GM15510 (cell line): ENCODE measurements around the gene KCTD13.

Experiments used
- POLR2A ChIP-seq: IDR thresholded peaks from 3 replicates; pipeline ENCODE4 v1.6.1; 2011; ENCODE audit warnings: borderline replicate concordance; ENCODE audit not compliant: insufficient read length; ENCODE audit errors: extremely low read depth

Gene KCTD13

DNA sequence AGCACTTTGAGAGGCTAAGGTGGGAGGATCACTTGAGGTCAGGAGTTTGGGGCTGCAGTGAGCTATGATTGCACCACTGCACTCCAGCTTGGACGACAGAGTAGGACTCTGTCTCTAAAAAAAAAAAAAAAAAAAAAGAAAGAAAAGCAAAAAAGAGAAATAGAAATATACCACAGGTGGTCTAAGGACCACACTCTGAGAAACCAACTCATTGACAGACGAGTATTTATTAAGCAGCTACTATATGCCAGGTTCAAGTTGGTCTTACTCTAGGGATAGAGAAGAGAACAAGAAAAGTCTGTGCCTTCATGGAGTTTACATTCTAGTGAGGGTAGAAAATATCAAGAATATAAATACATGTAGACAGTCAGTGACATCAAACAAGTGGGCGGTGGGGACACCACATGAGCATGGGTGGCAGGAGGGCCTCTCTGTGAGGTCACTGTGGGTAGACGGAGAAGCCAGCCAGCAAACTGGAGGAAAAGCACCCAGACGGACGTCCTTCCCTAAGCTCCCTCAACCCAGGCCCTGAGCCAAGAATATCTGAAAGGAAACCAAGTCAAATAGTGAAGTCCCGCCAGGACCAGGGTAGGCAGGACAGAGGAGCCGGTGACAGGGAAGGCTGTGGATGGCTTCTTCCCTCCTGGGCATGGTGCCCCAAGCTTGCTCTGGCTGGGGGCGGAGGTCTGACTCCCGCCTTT lies 67.7 kb downstream of the KCTD13 start:
- no peak for TF ChIP-seq POLR2A

DNA sequence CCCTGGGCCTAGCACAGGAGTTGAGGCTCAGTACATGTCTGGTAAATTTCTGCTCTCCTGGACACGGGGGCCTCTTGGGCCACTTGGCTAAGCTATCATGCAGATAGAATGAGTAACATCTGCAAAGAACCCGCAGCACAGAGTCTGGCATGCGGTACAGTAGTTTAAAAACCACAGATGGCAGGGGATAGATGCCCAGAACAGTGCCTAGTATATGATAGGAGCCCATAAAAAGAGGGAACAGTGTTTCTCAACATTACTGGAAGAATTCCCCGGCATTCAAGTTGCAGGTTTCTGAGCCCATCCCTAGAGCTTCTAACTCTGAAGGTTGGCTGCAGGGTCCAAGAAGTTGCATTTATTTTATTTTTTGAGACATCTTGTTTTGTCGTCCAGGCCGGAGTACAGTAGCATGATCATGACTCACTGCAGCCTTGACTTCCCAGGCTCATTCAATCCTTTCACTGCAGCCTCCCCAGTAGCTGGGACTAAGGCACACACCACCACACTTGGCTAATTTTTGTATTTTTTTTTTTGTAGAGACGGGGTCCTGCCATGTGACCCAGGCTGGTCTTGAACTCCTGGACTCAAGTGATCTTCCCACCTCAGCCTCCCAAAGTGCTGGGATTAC lies 68.8 kb downstream of the KCTD13 start:
- TF ChIP-seq POLR2A, result no peak
